Liver (tissue), 9 donors: Measurements from ENCODE around the gene LDB2. TPM values are rescaled to one million over a fixed set of nuclear protein-coding genes. Genes with fewer than 3 reads are reported as not detected.

Experiments used
- DNase-seq: peaks from one replicate; pipeline ENCODE4 v3.0.0-alpha.2; 2017; ENCODE audit warnings: low spot score
- H3K27ac ChIP-seq, 2 donors: one replicate each; pipeline ENCODE4 v1.7.0; 2013; ENCODE audit warnings: inconsistent platforms in 2 of 2, low read length in 2 of 2, control low read depth in 1 of 2, low read depth in 1 of 2, mild to moderate bottlenecking in 1 of 2
- H3K27me3 ChIP-seq, 4 donors: one replicate each; pipeline versions ENCODE4 v1.6.1 to v1.7.0; 2013; ENCODE audit warnings: low read length in 3 of 4, inconsistent platforms in 1 of 4, mild to moderate bottlenecking in 1 of 4, moderate library complexity in 1 of 4; ENCODE audit not compliant: control insufficient read depth in 4 of 4, insufficient read depth in 4 of 4
- H3K36me3 ChIP-seq, 4 donors: one replicate each; pipeline versions ENCODE4 v1.6.1 to v1.7.0; 2013; ENCODE audit warnings: low read length in 3 of 4, mild to moderate bottlenecking in 3 of 4, low read depth in 1 of 4, moderate library complexity in 1 of 4; ENCODE audit not compliant: control insufficient read depth in 4 of 4, insufficient read depth in 3 of 4
- H3K4me1 ChIP-seq, 4 donors: one replicate each; pipeline versions ENCODE4 v1.6.1 to v1.7.0; 2013; ENCODE audit warnings: low read length in 3 of 4, mild to moderate bottlenecking in 3 of 4, moderate library complexity in 1 of 4; ENCODE audit not compliant: control insufficient read depth in 4 of 4, insufficient read depth in 4 of 4
- H3K4me3 ChIP-seq, 3 donors: one replicate each; pipeline versions ENCODE4 v1.6.1 to v1.7.0; 2013; ENCODE audit warnings: low read length in 3 of 3, control low read depth in 1 of 3, low read depth in 1 of 3, mild to moderate bottlenecking in 1 of 3
- H3K9ac ChIP-seq, 2 donors: one replicate each; pipeline ENCODE4 v1.7.0; 2013; ENCODE audit warnings: low read length in 2 of 2, mild to moderate bottlenecking in 2 of 2, moderate library complexity in 2 of 2, control low read depth in 1 of 2, low read depth in 1 of 2
- H3K9me3 ChIP-seq, 4 donors: one replicate each; pipeline versions ENCODE4 v1.6.1 to v1.7.0; 2013; ENCODE audit warnings: low read length in 3 of 4; ENCODE audit not compliant: control insufficient read depth in 4 of 4
- EGR1 ChIP-seq, 2 donors: IDR thresholded peaks; 2 replicates each; pipeline ENCODE4 v1.6.1; 2016 to 2018; ENCODE audit warnings: antibody characterized with exemption in 2 of 2, low read depth in 2 of 2
- FOXA1 ChIP-seq: IDR thresholded peaks from 2 replicates; pipeline ENCODE4 v1.6.1; 2016; ENCODE audit warnings: antibody characterized with exemption
- FOXA2 ChIP-seq: IDR thresholded peaks from 2 replicates; pipeline ENCODE4 v1.6.1; 2016; ENCODE audit warnings: antibody characterized with exemption
- GABPA ChIP-seq, 2 donors: IDR thresholded peaks in 1 of 2; conservative IDR thresholded peaks in 1 of 2; 2 replicates each; pipeline ENCODE4 v1.6.1; 2016; ENCODE audit warnings: antibody characterized with exemption in 2 of 2, mild to moderate bottlenecking in 1 of 2, moderate library complexity in 1 of 2
- HNF4A ChIP-seq, 2 donors: conservative IDR thresholded peaks; 2 replicates each; pipeline ENCODE4 v1.6.1; 2016; ENCODE audit warnings: antibody characterized with exemption in 2 of 2, mild to moderate bottlenecking in 2 of 2
- HNF4G ChIP-seq: IDR thresholded peaks from 2 replicates; pipeline ENCODE4 v1.6.1; 2016; ENCODE audit warnings: antibody characterized with exemption
- JUND ChIP-seq, 2 donors: IDR thresholded peaks; 2 replicates each; pipeline ENCODE4 v1.6.1; 2016; ENCODE audit warnings: antibody characterized with exemption in 2 of 2
- NR2F2 ChIP-seq: IDR thresholded peaks from 2 replicates; pipeline ENCODE4 v1.6.1; 2016; ENCODE audit warnings: antibody characterized with exemption
- RAD21 ChIP-seq, 2 donors: IDR thresholded peaks; 2 replicates each; pipeline ENCODE4 v1.6.1; 2016; ENCODE audit warnings: antibody characterized with exemption in 2 of 2, mild to moderate bottlenecking in 2 of 2
- RXRA ChIP-seq, 2 donors: IDR thresholded peaks; 2 replicates each; pipeline ENCODE4 v1.6.1; 2017 to 2018; ENCODE audit warnings: antibody characterized with exemption in 2 of 2, mild to moderate bottlenecking in 1 of 2
- SP1 ChIP-seq: IDR thresholded peaks from 2 replicates; pipeline ENCODE4 v1.6.1; 2018; ENCODE audit warnings: antibody characterized with exemption, mild to moderate bottlenecking
- TAF1 ChIP-seq: conservative IDR thresholded peaks from 2 replicates; pipeline ENCODE4 v1.6.1; 2016; ENCODE audit warnings: antibody characterized with exemption, mild to moderate bottlenecking
- YY1 ChIP-seq: IDR thresholded peaks from 2 replicates; pipeline ENCODE4 v1.6.1; 2016; ENCODE audit warnings: antibody characterized with exemption, mild to moderate bottlenecking
- WGBS: extraction: QIAGEN DNeasy Blood & Tissue Kit; methylation state at CpG from one replicate; pipeline ENCODE4 v1.1.7; 2013; 5-methylcytosine and 5-hydroxymethylcytosine counted together
- polyA plus RNA-seq, 2 donors: library from polyadenylated mRNA; stranded (reverse) in 1 of 2; unstranded in 1 of 2; fragments of 200-250 nt in 1 of 2; fragments of >200 nt in 1 of 2; fragmentation: Nextera tagmentation in 1 of 2; extraction: Ambion mirVana in 1 of 2; gene quantifications; one replicate each; pipeline versions ENCODE4 v1.2.1 to v1.2.3, GENCODE V29; 2013 to 2015
- total RNA-seq, 2 donors: library from RNA; depleted of rRNA; stranded (reverse); fragments of >200 nt; gene quantifications; one replicate each; pipeline ENCODE4 v1.2.3, GENCODE V29; 2014
- TF ChIP-seq, protein P1 (sequence below): IDR thresholded peaks from 2 replicates; pipeline ENCODE4 v1.6.1; 2016; ENCODE audit warnings: antibody characterized with exemption
- TF ChIP-seq, protein P2 (sequence below): IDR thresholded peaks from 2 replicates; pipeline ENCODE4 v1.6.1; 2016; ENCODE audit warnings: antibody characterized with exemption
- TF ChIP-seq, protein P3 (sequence below): IDR thresholded peaks from 2 replicates; pipeline ENCODE4 v1.6.1; 2016; ENCODE audit warnings: antibody characterized with exemption, mild to moderate bottlenecking
- TF ChIP-seq, protein P4 (sequence below): fragments of 150-350 bp; IDR thresholded peaks from 2 replicates; pipeline ENCODE4 v1.5.1; 2017; ENCODE audit warnings: improper control_type of control experiment, low read depth, low read length; ENCODE audit not compliant: missing input control
- TF ChIP-seq, protein P5 (sequence below): IDR thresholded peaks from 2 replicates; pipeline ENCODE4 v1.6.1; 2016; ENCODE audit warnings: antibody characterized with exemption
- donor health status: healthy.
- donor health status: healthy.
- donor health status: healthy.
- donor health status: healthy.
- donor health status: healthy.

LDB2 gene
- total and polyA plus RNA-seq, 4 donors = 7.4 to 31.9 (median 16.8) TPM

DNA sequence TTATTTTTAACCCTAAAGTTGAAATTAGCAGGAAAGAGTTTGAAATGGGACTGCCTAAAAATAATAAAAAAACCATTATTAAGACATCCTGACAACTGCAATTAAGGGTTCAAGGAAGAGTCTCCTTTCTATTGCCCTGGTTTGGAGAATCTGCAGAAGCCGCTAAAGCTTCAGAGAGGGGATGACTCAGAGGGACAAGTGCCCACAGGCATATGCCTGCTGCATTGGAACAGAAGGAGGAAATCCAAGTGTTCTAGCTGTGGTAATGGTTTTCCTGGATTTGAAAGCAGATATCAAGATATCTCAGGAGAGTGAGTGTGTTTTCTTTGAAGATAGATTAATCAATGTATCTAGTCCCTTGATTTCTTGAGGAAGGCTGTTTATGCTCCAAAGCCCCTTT, 437.1 kb downstream of the LDB2 start:
- 87% methylated on average over 1 of the region's 1 CpG for WGBS
- H3K27me3 ChIP-seq = no peaks in the 10 kb centered on the region
- no peak overlapping the region for H3K9ac ChIP-seq
- H3K36me3 ChIP-seq = no peaks in the 10 kb centered on the region
- H3K9me3 ChIP-seq = no peaks in the 10 kb centered on the region
- TF ChIP-seq, protein P1, sequence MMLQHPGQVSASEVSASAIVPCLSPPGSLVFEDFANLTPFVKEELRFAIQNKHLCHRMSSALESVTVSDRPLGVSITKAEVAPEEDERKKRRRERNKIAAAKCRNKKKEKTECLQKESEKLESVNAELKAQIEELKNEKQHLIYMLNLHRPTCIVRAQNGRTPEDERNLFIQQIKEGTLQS = no peak
- TF ChIP-seq YY1 (no peak), SP1 (no peak), NR2F2 (no peak), JUND (IDR thresholded peaks at IDR 0.05) (no peak), GABPA (IDR thresholded peaks at IDR 0.05 in 1 of 2, conservative IDR thresholded peaks at IDR 0.05 in 1 of 2) (no peak), EGR1 (IDR thresholded peaks at IDR 0.05; ENCODE audit: low read depth in 2 of 2) (no peak), HNF4A (conservative IDR thresholded peaks at IDR 0.05) (no peak), FOXA1 (no peak), HNF4G (no peak), TAF1 (no peak), RXRA (IDR thresholded peaks at IDR 0.05) (no peak), FOXA2 (no peak)
- TF ChIP-seq, protein P2, sequence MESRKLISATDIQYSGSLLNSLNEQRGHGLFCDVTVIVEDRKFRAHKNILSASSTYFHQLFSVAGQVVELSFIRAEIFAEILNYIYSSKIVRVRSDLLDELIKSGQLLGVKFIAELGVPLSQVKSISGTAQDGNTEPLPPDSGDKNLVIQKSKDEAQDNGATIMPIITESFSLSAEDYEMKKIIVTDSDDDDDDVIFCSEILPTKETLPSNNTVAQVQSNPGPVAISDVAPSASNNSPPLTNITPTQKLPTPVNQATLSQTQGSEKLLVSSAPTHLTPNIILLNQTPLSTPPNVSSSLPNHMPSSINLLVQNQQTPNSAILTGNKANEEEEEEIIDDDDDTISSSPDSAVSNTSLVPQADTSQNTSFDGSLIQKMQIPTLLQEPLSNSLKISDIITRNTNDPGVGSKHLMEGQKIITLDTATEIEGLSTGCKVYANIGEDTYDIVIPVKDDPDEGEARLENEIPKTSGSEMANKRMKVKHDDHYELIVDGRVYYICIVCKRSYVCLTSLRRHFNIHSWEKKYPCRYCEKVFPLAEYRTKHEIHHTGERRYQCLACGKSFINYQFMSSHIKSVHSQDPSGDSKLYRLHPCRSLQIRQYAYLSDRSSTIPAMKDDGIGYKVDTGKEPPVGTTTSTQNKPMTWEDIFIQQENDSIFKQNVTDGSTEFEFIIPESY = no peak
- TF ChIP-seq, protein P3, sequence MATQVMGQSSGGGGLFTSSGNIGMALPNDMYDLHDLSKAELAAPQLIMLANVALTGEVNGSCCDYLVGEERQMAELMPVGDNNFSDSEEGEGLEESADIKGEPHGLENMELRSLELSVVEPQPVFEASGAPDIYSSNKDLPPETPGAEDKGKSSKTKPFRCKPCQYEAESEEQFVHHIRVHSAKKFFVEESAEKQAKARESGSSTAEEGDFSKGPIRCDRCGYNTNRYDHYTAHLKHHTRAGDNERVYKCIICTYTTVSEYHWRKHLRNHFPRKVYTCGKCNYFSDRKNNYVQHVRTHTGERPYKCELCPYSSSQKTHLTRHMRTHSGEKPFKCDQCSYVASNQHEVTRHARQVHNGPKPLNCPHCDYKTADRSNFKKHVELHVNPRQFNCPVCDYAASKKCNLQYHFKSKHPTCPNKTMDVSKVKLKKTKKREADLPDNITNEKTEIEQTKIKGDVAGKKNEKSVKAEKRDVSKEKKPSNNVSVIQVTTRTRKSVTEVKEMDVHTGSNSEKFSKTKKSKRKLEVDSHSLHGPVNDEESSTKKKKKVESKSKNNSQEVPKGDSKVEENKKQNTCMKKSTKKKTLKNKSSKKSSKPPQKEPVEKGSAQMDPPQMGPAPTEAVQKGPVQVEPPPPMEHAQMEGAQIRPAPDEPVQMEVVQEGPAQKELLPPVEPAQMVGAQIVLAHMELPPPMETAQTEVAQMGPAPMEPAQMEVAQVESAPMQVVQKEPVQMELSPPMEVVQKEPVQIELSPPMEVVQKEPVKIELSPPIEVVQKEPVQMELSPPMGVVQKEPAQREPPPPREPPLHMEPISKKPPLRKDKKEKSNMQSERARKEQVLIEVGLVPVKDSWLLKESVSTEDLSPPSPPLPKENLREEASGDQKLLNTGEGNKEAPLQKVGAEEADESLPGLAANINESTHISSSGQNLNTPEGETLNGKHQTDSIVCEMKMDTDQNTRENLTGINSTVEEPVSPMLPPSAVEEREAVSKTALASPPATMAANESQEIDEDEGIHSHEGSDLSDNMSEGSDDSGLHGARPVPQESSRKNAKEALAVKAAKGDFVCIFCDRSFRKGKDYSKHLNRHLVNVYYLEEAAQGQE = no peak
- TF ChIP-seq, protein P4, sequence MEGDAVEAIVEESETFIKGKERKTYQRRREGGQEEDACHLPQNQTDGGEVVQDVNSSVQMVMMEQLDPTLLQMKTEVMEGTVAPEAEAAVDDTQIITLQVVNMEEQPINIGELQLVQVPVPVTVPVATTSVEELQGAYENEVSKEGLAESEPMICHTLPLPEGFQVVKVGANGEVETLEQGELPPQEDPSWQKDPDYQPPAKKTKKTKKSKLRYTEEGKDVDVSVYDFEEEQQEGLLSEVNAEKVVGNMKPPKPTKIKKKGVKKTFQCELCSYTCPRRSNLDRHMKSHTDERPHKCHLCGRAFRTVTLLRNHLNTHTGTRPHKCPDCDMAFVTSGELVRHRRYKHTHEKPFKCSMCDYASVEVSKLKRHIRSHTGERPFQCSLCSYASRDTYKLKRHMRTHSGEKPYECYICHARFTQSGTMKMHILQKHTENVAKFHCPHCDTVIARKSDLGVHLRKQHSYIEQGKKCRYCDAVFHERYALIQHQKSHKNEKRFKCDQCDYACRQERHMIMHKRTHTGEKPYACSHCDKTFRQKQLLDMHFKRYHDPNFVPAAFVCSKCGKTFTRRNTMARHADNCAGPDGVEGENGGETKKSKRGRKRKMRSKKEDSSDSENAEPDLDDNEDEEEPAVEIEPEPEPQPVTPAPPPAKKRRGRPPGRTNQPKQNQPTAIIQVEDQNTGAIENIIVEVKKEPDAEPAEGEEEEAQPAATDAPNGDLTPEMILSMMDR = no peak
- H3K4me3 ChIP-seq = no peak overlapping the region
- no peak overlapping the region for H3K27ac ChIP-seq
- DNase-seq = no peak
- no peaks in the 10 kb centered on the region for H3K4me1 ChIP-seq

DNA sequence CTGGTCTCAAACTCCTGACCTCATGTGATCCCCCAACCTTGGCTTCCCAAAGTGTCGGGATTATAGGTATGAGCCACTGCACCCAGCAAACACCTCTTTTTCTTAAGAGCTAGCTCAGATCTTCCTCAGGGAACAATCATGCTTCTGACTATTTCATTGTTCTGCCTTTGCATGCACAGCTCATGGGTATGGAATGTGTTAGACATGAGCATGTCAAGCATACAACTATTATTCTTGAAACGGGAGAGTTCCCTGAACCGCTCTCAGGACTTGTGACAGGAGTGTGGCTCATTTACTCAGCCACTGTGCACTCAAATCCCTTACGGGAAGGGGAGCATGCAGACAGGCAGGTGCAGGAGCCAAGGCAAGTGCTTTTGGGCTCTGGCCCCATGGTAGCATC, 440.5 kb downstream of the LDB2 start:
- no peak overlapping the region for H3K27ac ChIP-seq
- H3K9ac ChIP-seq = no peak overlapping the region
- DNase-seq = no peak
- H3K4me1 ChIP-seq = no peaks in the 10 kb centered on the region
- TF ChIP-seq SP1 = no peak
- TF ChIP-seq, protein P3 = no peak
- no peak for TF ChIP-seq FOXA2
- no peak for TF ChIP-seq HNF4A (conservative IDR thresholded peaks at IDR 0.05)
- TF ChIP-seq, protein P5, sequence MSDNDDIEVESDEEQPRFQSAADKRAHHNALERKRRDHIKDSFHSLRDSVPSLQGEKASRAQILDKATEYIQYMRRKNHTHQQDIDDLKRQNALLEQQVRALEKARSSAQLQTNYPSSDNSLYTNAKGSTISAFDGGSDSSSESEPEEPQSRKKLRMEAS = no peak
- no peak for TF ChIP-seq NR2F2
- no peak for TF ChIP-seq RAD21 (IDR thresholded peaks at IDR 0.05)
- TF ChIP-seq TAF1 = no peak
- no peak for TF ChIP-seq JUND (IDR thresholded peaks at IDR 0.05)
- TF ChIP-seq RXRA (IDR thresholded peaks at IDR 0.05) = no peak
- TF ChIP-seq EGR1 (IDR thresholded peaks at IDR 0.05; ENCODE audit: low read depth in 2 of 2) = no peak
- TF ChIP-seq, protein P1 = no peak
- TF ChIP-seq, protein P2 = no peak
- no peak for TF ChIP-seq HNF4G
- no peaks in the 10 kb centered on the region for H3K27me3 ChIP-seq
- 97% methylated on average over 4 of the region's 4 CpGs for WGBS
- H3K4me3 ChIP-seq = no peak overlapping the region
- H3K9me3 ChIP-seq = no peaks in the 10 kb centered on the region
- no peaks in the 10 kb centered on the region for H3K36me3 ChIP-seq
